GM12878 (cell line): ENCODE measurements around the gene SPIRE2. TPM values are rescaled to one million over a fixed set of nuclear protein-coding genes. Genes with fewer than 3 reads are reported as not detected.

Experiments used
- ATAC-seq: fragments of 200-7000 bp; cut with Tn5 transposase; 3 replicates; pipeline ENCODE4 v1.9.1; 2020; ENCODE audit warnings: mild to moderate bottlenecking, moderate library complexity
- BruUV-seq: library from RNA; stranded (reverse); fragments of 400-500 nt; replicated peaks from 2 replicates; lab custom pipeline; 2021; lab: Mats Ljungman, UMichigan
- CTCF ChIA-PET: fragments of 300-600 bp; sonication (Branson Sonifier 250); formaldehyde crosslinking; extraction: SDS; loops from one replicate; lab custom pipeline; 2021; ENCODE audit warnings: inconsistent platforms; lab: Yijun Ruan, JAX
- POLR2A ChIA-PET: fragments of 350-600 bp; formaldehyde crosslinking; extraction: SDS; loops from one replicate; lab custom pipeline; 2021; ENCODE audit warnings: inconsistent platforms; lab: Charles Lee
- RAD21 ChIA-PET: fragments of 300-600 bp; sonication (Branson Sonifier 250); formaldehyde crosslinking; loops from one replicate; lab custom pipeline; 2023; ENCODE audit warnings: antibody characterized with exemption; ENCODE audit not compliant: unreplicated experiment; lab: Charles Lee
- SMC1A ChIA-PET: fragments of 300-600 bp; sonication (Branson Sonifier 250); formaldehyde crosslinking; loops from one replicate; lab custom pipeline; 2023; ENCODE audit not compliant: unreplicated experiment, uncharacterized antibody; lab: Charles Lee
- DNase-seq: peaks from one replicate; pipeline ENCODE4 v3.0.0-alpha.2; 2011; ENCODE audit warnings: low read depth, low spot score
- FAIRE-seq: peaks from 3 replicates; lab custom pipeline; 2011; peaks lifted over from hg19 to GRCh38; lab: Jason Lieb, UNC
- H2AFZ ChIP-seq: 2 replicates; pipeline ENCODE4 v1.6.0; 2011; ENCODE audit warnings: low read depth, low read length, control low read depth; ENCODE audit not compliant: control insufficient read depth
- H3K27ac ChIP-seq: 2 replicates; pipeline ENCODE4 v1.5.1; 2011; ENCODE audit warnings: control low read depth; ENCODE audit not compliant: control insufficient read depth, insufficient read depth
- H3K27me3 ChIP-seq, 2 experiments: replicated peaks in 1 of 2; 2 replicates each; pipeline versions ENCODE4 v1.6.0 to v1.6.1; 2011; ENCODE audit warnings: low read length in 1 of 2; ENCODE audit not compliant: control insufficient read depth in 2 of 2, insufficient read depth in 2 of 2
- H3K36me3 ChIP-seq, 2 experiments: 2 replicates each; pipeline ENCODE4 v1.5.1; 2011; ENCODE audit warnings: low read length in 1 of 2; ENCODE audit not compliant: control insufficient read depth in 2 of 2, insufficient read depth in 2 of 2
- H3K4me1 ChIP-seq: 2 replicates; pipeline ENCODE4 v1.6.1; 2011; ENCODE audit warnings: mild to moderate bottlenecking, low read length, moderate library complexity, mixed read lengths; ENCODE audit not compliant: control insufficient read depth, insufficient read depth
- H3K4me2 ChIP-seq: 2 replicates; pipeline ENCODE4 v1.6.0; 2011; ENCODE audit warnings: control low read depth; ENCODE audit not compliant: control insufficient read depth, insufficient read depth
- H3K4me3 ChIP-seq: fragments of 200-600 bp; sonication (generic); 2 replicates; pipeline ENCODE4 v1.5.1; 2016
- H3K79me2 ChIP-seq: 2 replicates; pipeline ENCODE4 v1.6.0; 2011; ENCODE audit warnings: low read length; ENCODE audit not compliant: control insufficient read depth, insufficient read depth
- H3K9ac ChIP-seq: 2 replicates; pipeline ENCODE4 v1.8.0; 2011; ENCODE audit warnings: low read length, control low read depth, mixed read lengths; ENCODE audit not compliant: control insufficient read depth, insufficient read depth
- H3K9me3 ChIP-seq: replicated peaks from 3 replicates; pipeline ENCODE4 v1.5.1; 2011; ENCODE audit warnings: mild to moderate bottlenecking, low read length; ENCODE audit not compliant: control insufficient read depth, insufficient read depth
- H4K20me1 ChIP-seq: 2 replicates; pipeline ENCODE4 v1.6.0; 2011; ENCODE audit not compliant: control insufficient read depth, insufficient read depth
- CTCF ChIP-seq, 3 experiments: IDR thresholded peaks in 2 of 3; conservative IDR thresholded peaks in 1 of 3; 2 replicates each; pipeline ENCODE4 v1.5.1; 2011; ENCODE audit warnings: low read depth in 3 of 3, low read length in 3 of 3, mild to moderate bottlenecking in 3 of 3, control low read depth in 2 of 3, moderate library complexity in 2 of 3, inconsistent platforms in 1 of 3, mixed read lengths in 1 of 3; ENCODE audit not compliant: control insufficient read depth in 2 of 3, insufficient read depth in 1 of 3; ENCODE audit errors: extremely low read depth in 1 of 3
- CUX1 ChIP-seq: IDR thresholded peaks from 2 replicates; pipeline ENCODE4 v1.6.1; 2012; ENCODE audit warnings: improper control_type of control experiment, low read depth, low read length; ENCODE audit not compliant: insufficient replicate concordance
- EGR1 ChIP-seq, 2 experiments: IDR thresholded peaks; 1 replicate in 1 of 2; 2 replicates in 1 of 2; pipeline ENCODE4 v1.6.1; 2011 to 2012; ENCODE audit warnings: low read depth in 2 of 2, low read length in 2 of 2, borderline replicate concordance in 1 of 2, mild to moderate bottlenecking in 1 of 2, moderate library complexity in 1 of 2
- ETV6 ChIP-seq, 2 experiments: fragments of 450-650 bp in 1 of 2; IDR thresholded peaks in 1 of 2; conservative IDR thresholded peaks in 1 of 2; 2 replicates each; pipeline ENCODE4 v1.6.1; 2014; ENCODE audit warnings: antibody characterized with exemption in 1 of 2, borderline replicate concordance in 1 of 2, low read depth in 1 of 2, mild to moderate bottlenecking in 1 of 2, moderate library complexity in 1 of 2
- IRF4 ChIP-seq: IDR thresholded peaks from 2 replicates; pipeline ENCODE4 v1.6.1; 2011; ENCODE audit warnings: low read depth, low read length
- KAT2A ChIP-seq: conservative IDR thresholded peaks from 2 replicates; pipeline ENCODE4 v1.6.1; 2011; ENCODE audit warnings: low read depth, low read length; ENCODE audit not compliant: control insufficient read depth
- RAD51 ChIP-seq: fragments of 450-650 bp; IDR thresholded peaks from 2 replicates; pipeline ENCODE4 v1.6.1; 2016; ENCODE audit warnings: moderate library complexity, mild to moderate bottlenecking, inconsistent platforms
- RELA ChIP-seq: fragments of 450-650 bp; IDR thresholded peaks from 2 replicates; pipeline ENCODE4 v1.8.0; 2014; ENCODE audit warnings: borderline replicate concordance; ENCODE audit not compliant: partially characterized antibody
- SMAD1 ChIP-seq: fragments of 450-650 bp; IDR thresholded peaks from 2 replicates; pipeline ENCODE4 v1.6.1; 2018; ENCODE audit warnings: mild to moderate bottlenecking, low read depth; ENCODE audit not compliant: partially characterized antibody
- TARDBP ChIP-seq: IDR thresholded peaks from 2 replicates; pipeline ENCODE4 v1.6.1; 2016; ENCODE audit warnings: borderline replicate concordance
- WGBS: methylation state at CpG from one replicate; pipeline ENCODE4 v1.1.6; 2016; ENCODE audit warnings: low lambda C conversion rate; ENCODE audit not compliant: insufficient replicate concordance, insufficient coverage; ENCODE audit errors: missing lambda C conversion rate; 5-methylcytosine and 5-hydroxymethylcytosine counted together
- in situ Hi-C: fragments of 300-500 bp; cut with MboI; formaldehyde crosslinking; loops from 9 replicates; pipeline ENCODE4 v1.14.3; 2018; ENCODE audit warnings: mixed read lengths
- intact Hi-C: fragments of 100-400 bp; cut with micrococcal nuclease; formaldehyde crosslinking; loops from one replicate; pipeline ENCODE4 v1.14.2; 2022; ENCODE audit not compliant: unreplicated experiment
- polyA plus RNA-seq, 11 experiments: library from polyadenylated mRNA; depleted of rRNA in 4 of 11; unstranded in 6 of 11; stranded (reverse) in 5 of 11; fragments of >200 nt; fragmentation: Nextera tagmentation in 4 of 11; fragmentation: Illumina TruSeq in 1 of 11; extraction: Ambion mirVana in 4 of 11; extraction: Trizol in 1 of 11; gene quantifications; 1 replicate in 1 of 11; 2 replicates in 10 of 11; pipeline versions ENCODE4 v1.2.1 to v1.2.3, GENCODE V29; 2011 to 2016; ENCODE audit warnings: inconsistent platforms in 2 of 11, missing spikeins in 2 of 11, low read depth in 1 of 11
- total RNA-seq, 4 experiments: library from RNA; depleted of rRNA in 3 of 4; stranded (reverse); fragments of >200 nt in 3 of 4; fragmentation: Illumina TruSeq in 1 of 4; extraction: Trizol in 1 of 4; gene quantifications; 2 replicates each; pipeline versions ENCODE4 v1.2.1 to v1.2.3, GENCODE V29; 2013 to 2021

The SPIRE2 gene
- total and polyA plus RNA-seq, 10 of the 15 experiments (the other 5 are each of a cell fraction or from before 2014, with no cell fraction given), result 0.03 to 0.64 (median 0.27) TPM; not detected in 1

- H3K79me2 ChIP-seq, result no peaks in the 10 kb centered on the region
- no peak overlapping the region for H3K27ac ChIP-seq
- RAD21 ChIA-PET, result interaction anchor here (0.6 kb wide), 1 partner anchor 59 kb away, joined by 3 read pairs; no protein-coding TSS in a partner anchor
- H3K9me3 ChIP-seq, result no peaks in the 10 kb centered on the region
- in situ Hi-C loops, result no loop called here
- H4K20me1 ChIP-seq, result no peaks in the 10 kb centered on the region
- ATAC-seq (no peak), DNase-seq (no peak), FAIRE-seq (no peak)
- CTCF ChIA-PET, result no interaction called here
- WGBS, result 67% methylated on average over 26 of the region's 26 CpGs
- SMC1A ChIA-PET, result no interaction called here
- no peak overlapping the region for H3K4me2 ChIP-seq
- H3K4me1 ChIP-seq, result peaks cover 3% of the 10 kb centered on the region
- no peaks in the 10 kb centered on the region for H3K27me3 ChIP-seq
- intact Hi-C loops, result no loop called here
- no peak overlapping the region for H3K9ac ChIP-seq
- BruUV-seq, result no TSS peak
- no peak overlapping the region for H3K4me3 ChIP-seq
- no peak overlapping the region for H2AFZ ChIP-seq
- POLR2A ChIA-PET, result no interaction called here
- H3K36me3 ChIP-seq, result no peaks in the 10 kb centered on the region
- no peak for TF ChIP-seq CTCF (IDR thresholded peaks at IDR 0.05 in 2 of 3, conservative IDR thresholded peaks at IDR 0.05 in 1 of 3; ENCODE audit: control insufficient read depth in 2 of 3, extremely low read depth in 1 of 3, insufficient read depth in 1 of 3, low read depth in 3 of 3, low read length in 3 of 3)
- no peak for TF ChIP-seq RAD51
- no peak for TF ChIP-seq SMAD1
- no peak for TF ChIP-seq IRF4
- TF ChIP-seq KAT2A, result no peak
- no peak for TF ChIP-seq RELA
- TF ChIP-seq TARDBP, result no peak
- no peak for TF ChIP-seq ETV6 (conservative IDR thresholded peaks at IDR 0.05 in 1 of 2, IDR thresholded peaks at IDR 0.05 in 1 of 2; ENCODE audit: borderline replicate concordance in 1 of 2, low read depth in 1 of 2)
- TF ChIP-seq EGR1 (IDR thresholded peaks at IDR 0.05; ENCODE audit: borderline replicate concordance in 1 of 2, low read depth in 2 of 2, low read length in 2 of 2), result no peak
- TF ChIP-seq CUX1, result no peak
Observed at GRCh38 chr16:89847051-89847939, 19.0 kb downstream of the SPIRE2 start.
